Esophagus mucosa (tissue), 1 donor: ENCODE measurements around the gene PER1. TPM values are rescaled to one million over a fixed set of nuclear protein-coding genes. Genes with fewer than 3 reads are reported as not detected.
"Not testable (repeated sequence)": the region's sequence is repeated elsewhere in the genome, so short reads cannot be mapped to it uniquely, and the experiment has no call there.

Source experiments
- ATAC-seq: fragments of 200-7000 bp; cut with Tn5 transposase; one replicate; pipeline ENCODE4 v1.9.1; 2020
- total RNA-seq: library from RNA; stranded (reverse); gene quantifications from one replicate; pipeline ENCODE4 v1.2.4, GENCODE V29; 2023
- donor health status: DM: yes; HTN: yes; CAD: no.

PER1 gene
- total RNA-seq, 1 donor from 2014 or later, result 65.0 TPM

DNA sequence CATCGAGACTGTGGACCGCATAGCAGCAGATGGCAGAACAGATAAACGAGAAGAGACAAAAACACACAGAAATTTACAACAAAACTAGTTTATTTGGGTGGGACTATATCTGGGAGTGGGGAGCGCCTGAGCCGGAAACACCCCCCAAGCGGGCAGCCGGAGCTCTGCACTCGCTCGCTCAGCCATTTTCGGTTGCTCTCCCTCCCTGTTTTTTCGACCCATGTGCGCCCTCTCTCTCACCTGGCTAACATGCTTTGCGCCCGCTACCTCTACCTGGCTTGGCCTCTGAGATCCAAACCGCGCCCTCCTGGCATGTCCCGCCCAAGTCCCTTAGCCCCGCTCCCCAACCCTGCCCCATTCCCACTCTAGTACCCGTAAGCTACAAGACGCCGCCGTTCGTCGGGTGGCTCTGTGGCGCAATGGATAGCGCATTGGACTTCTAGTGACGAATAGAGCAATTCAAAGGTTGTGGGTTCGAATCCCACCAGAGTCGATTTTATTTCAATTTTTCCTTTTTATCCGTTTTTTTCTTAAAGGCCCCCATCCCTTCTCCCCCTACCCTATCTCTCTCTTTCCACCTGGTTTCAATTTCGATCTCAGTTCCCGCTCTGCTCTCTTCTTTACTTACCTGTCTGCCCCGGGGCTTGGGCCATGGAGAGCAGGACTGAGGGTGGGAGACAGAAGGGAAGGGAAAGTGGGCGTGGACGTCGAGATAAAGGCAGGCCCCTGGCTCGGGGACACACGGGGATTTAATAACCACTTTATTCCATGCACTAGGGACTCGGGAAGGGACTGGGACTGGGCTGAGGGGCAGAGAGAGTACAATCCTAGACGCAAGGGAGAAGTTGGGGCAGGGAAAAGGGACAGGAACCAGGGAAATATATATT, 31.4 kb downstream of the PER1 start:
- ATAC-seq, result peak; percentile 45

DNA sequence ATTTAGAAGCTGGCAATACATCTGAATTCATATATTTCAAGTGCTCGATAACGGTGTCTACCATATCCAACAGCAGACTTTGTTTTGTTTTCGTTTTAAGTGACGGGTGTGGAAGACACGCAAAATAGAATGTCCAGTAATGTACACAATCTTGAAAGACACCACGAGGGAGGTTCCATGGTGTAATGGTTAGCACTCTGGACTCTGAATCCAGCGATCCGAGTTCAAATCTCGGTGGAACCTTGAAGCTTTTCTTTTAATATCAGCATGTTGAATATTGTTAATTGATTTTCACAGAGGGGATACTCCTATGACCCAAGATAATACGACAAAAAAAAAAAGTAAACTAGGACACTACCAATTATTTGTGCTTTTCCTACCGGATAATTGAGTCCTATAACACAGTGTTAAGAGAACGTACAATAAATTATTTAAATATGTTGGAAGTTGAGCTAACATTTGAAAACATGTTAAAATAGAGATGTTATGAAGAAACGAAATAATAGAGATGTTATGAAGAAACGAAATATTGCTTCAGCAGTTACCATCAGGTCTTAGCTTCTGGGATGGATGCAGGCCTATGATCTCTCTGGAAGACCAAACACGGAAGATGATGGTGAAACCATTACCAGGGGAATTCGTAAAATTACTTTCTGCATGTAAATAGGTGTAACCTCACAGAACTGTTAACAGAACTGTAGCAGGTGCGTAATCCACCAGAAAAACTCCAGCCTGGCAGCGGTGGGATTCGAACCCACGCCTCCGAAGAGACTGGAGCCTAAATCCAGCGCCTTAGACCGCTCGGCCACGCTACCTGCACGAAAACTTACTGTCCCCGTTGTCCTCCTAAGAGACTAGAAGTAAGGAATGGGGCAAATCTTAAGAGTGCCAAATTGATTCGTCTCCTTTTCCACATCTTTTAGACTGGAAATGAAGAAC, 32.4 kb downstream of the PER1 start:
- peak; percentile 58 for ATAC-seq

DNA sequence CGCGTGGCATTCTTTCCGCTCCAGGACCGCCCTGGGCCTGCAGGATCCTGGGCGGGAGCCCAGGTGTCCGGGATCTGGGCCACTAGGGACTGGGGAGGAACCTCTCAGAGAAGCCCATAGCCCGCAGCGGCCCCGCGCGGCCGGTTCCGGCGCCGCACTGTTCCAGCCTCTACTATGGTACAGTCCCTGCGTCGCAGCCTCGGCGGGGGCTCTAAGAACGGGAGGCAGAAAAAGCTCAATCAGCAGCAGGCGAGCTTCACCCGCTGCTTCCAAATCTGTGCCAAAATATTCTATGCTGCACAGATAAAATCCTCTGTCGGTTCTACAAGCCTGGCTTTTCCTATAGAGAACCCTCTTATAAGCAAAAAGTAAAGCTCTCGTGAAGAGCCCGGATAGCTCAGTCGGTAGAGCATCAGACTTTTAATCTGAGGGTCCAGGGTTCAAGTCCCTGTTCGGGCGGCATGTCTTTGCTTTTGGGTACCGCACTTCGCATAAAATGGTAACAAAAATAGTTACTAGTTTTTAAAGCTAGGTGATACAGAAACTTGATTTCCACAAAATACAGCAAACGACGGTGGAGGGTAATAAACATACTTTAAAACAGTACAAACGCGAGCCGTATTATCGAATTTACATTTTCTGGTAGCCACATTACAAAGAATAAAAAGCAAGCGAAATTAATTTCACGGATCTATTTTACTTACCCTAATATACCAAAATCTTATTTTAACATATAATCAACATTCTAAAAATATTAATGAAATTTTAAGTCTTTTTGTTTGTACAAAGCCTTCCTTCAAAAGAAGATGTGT, 33.2 kb downstream of the PER1 start:
- peak; percentile 68 for ATAC-seq

DNA sequence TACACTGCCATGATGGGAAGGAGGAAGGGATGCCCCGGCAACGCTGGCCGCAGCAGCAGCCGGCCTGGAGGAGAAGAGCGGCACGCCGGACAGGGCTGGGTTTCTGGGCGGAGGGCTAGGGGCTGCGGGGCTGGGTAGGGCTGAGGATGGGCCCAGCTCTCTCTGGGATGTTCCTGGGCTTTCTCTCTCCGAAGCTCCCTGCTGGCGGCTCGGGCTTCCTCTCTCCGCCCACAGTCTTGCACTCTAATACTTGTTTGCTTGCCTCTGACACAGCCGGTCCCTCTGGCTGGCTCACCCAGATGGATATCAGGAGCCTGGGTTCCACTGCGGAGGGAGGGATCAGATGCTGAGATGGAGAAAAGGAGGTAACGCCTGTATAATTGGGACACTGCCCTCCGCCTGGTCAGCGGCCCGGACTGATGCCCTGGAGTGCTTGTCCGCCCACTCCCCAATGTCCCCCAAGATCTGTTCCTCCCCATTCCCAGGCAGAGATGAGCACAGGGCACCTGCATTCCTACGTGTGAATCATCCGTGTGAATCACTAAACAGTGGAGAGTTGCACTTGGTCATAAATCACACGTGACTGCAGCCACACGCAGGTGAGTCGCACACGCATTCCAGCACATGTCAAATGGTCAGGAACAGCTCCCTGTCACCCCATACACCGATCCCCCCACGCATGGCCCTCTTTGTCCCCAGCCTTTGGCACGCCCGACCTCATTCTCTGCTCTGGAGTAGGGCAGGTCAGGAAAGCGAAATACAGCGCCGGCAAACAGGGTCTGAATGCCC, 34.0 kb downstream of the PER1 start, which contains the start of gene ALOXE3:
Gene ALOXE3, minus strand, starts transcription at position 535 of the 789 bp plus-strand sequence. Its CDS starts 524 bp downstream, at position 11.
- peak; percentile 67 for ATAC-seq

DNA sequence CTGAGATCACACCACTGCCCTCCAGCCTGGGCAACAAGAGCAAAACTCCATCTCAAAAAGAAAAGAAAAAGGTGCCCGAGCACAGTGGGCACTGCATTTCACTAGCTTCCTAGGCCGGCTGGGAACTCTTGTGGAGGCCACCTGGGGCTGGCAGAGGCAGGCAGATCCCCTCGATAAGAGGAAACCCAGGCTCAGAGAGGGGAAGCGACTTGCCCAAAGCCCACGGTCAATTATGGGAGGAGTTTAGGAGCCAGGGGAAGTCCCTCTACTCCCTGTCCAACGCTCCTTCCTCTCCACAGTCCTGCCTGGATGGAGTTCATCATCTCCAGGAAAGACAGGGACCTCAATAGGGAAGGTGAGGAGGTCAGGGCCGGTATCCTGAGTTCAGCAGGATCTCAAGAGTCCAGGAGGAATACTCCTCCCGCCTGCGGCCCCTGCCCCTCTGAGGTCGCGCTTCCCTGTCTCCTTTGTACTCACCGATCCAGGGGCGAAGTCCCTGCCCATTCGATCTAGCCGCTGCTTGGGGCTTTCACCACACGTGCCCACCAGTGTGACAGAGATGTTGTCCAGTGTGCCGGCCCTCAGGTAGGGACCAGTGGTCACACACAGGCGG, 34.7 kb downstream of the PER1 start:
- no peak for ATAC-seq

DNA sequence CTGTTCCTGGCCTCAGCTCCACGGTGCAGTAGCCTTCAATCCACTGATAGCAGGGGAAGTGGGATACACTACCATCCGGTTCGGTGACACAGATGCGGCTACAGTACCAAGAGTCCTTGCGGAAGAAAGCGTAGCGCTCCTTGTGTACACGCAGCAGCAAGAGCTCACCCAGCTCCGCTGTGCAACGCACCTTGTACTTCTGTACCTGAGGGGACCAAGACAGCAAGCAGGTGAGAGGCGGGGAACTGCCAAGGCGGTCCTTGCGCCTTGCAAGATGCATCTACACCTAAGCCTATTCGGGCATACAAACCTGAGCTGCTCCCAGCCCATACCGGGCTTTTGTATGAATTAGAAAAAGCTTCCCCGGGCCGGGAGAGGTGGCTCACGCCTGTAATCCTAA, 35.4 kb downstream of the PER1 start:
- no peak for ATAC-seq

DNA sequence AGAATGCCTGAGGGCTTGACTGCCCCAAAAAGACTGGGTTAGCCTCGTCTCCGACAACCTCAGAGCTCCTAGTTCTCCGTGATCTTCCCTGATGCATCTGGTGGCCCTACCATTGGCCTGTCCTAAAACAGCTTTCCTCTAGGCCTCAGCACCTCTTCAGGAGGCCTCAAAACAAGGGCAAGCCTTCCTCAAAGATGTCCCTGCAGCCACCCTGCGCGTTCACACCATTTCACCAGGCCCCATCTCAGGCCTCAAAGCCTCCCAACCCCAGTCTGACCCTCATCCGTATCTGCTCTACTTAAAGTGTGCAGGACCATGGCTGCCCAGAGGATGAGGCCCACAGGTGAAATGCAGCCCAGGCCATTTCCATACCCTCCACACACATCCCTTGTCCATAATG, 41.3 kb downstream of the PER1 start:
- ATAC-seq, result no peak

DNA sequence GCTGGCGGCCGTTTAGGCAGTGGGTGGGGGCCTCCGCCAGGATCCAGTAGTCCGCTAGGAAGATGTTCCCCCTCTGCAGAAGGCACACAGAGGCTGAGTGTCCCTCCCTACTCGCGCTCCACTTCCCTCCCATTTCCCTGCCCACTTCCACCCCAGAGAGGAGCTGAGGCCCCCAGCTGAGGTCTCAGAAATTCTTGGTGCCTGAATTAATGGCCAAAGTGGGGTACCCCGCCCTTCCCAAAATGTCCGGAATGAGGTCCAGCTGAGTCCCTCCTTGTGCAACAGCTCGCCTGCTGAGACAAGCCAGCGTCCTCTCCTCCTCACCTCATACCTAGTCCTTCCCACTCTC, 41.8 kb downstream of the PER1 start:
- no peak for ATAC-seq

DNA sequence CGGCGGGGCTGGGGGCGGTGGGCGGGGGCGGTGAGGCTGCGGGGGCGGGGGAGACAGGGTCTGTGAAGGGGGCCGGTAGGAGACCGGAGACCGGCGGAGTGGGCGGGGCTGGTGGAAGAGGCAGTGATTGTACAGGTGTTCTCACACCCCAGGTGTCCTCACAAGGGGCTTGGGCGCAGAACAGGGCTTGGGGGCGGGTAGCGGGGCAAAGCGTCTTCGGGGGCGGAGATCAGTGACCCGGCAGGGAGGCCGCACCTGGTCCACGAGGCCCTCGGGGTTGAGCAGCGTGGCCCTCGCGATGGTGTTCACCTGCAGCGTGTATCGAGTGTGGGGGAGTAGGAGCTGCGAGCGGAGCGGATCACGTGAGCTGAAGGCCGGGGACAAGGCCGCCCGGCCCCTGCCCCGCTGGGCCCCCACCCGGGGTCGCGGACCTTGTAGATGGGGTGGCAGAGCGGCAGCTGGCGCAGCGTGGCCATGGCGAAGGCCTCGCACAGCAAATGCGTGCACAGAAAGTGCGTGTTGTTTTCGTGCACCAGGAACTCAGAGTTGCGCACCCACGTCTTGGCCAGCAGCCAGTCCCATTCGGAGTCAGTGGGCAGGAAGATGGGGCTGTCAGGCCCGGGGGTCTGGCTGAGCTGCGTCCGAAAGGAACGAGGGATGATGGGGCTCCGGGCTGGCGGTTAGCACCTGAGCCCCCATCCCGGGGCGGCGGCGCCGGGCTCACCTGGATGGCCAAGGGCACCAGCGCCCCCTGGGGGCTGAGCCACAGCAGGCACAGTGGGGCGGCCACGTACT, 42.3 kb downstream of the PER1 start:
- peak; percentile 64 for ATAC-seq

DNA sequence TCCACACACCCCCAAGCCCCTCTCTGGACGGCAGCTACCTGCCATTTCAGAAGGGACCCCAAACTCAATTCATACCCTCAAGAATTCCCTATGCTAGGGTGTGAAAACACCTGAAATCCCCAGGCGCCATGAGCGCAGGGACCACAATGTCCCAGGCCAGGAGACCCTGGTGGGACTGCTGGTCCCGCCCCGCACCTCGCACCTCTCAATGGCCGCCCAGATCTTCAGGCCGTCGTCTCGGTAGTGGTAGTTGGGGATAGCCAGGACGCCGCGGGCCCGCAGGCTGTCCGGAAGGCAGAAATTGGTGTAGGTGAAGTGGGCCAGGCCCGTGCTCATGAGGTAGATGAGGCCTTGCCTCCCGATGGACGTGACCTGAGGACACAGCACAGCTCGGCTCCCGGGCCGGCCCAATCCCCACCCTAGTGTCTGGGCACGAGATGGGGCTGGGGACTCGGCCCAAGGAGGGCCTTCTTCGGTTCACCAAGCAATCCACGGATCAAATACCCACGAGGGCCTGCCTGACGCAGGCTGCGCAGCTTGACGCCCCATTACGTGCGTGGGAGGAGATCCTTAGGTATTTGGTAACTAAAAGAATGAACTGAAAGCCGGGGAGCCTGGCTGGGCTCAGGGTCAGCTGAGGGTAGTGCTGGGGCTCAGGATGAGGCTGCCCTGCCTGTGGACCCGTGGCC, 43.1 kb downstream of the PER1 start:
- ATAC-seq, result no peak

DNA sequence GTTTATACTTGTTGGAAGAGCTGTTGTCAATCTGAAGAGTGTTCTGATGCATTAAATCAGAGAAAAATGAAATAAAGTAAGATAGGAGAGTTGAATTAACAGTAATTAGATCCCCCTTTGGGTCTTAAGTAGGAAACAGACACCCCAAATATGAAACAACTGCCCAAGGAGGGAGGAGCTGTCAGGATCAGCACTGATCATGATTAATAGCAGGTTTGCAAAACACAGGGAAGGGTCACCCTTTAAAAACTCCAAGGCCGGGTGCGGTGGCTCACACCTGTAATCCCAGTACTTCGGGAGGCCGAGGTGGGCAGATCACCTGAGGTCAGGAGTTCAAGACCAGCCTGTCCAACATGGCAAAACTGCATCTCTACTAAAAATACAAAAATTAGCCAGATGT, 45.2 kb downstream of the PER1 start:
- not testable (repeated sequence) for ATAC-seq

DNA sequence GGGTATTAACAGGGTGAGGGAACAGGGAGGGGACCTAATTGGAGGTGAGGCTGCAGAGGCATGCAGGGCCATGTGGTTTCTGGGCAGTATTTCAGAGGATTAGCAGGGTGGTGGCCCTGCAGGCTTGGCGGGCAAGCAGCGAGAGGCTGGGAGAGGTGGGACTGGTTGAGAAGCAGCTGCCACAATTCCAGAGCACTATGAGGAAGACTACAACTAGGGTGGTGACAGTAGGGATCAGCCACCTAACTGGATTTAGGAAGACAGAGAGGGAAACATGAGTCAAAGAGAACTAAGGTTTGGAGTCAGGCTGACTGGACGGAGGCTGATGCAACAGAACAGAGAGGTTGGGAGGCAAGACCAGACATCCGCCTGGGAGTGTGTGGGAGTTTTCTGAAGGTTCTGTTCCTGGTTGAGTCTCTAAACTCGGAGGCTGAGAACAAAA, 46.2 kb downstream of the PER1 start:
- peak; percentile 84 for ATAC-seq

DNA sequence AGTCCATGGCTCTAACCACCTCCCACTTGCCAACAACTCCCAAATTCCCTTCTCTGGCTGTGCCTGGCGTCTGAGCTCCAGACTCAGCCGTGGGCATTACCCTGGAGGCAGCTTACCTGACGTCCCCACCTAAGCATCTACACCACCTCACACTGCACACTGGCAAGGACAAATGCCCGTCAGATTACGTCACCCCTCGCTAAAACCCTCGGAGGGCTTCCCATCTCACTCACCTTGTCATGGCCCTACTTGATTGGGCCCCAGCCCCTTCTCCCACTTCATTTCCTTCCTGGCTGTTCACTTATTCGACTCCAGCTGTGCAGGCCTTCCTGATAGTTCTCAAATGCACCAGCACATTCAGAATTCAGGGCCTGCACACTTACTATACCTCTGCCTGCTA, 47.3 kb downstream of the PER1 start:
- no peak for ATAC-seq

DNA sequence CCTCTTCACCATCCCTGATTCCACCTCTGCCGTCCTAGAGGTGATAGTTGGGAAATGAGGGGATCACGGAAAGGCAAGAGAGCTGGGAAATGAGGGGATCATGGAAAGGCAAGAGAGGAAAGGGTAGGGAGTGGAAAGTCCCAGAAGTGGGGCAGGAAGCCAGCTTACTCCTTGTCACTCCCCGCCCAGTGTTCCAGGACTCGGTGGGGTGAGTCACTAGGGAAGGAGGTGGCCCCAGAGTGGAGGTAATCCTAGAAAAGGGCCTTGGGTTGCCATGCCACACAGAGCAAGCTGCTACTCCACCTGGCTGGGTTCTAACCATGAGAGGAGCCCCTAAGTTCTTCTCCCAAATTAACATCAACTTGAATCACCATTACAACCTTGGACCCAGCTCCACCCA, 48.7 kb downstream of the PER1 start:
- ATAC-seq, result peak; percentile 72

DNA sequence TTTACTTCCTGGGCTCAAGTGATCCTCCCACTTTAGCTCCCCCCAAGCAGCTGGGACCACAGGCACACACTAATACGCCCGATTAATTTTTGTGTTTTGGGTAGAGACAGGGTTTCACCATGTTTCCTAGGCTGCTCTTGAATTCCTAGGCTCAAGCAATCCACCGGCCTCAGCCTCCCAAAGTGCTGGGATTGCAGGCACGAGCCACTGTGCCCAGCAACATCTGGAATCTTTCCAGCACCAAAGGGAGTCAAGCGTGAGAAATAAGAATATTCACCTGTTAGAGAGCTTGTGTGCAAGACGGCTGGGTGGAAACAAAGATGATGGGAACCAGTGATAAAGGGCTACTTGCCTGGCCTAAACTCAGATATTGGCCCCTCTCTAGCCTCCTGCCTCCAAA, 50.5 kb downstream of the PER1 start:
- no peak for ATAC-seq

DNA sequence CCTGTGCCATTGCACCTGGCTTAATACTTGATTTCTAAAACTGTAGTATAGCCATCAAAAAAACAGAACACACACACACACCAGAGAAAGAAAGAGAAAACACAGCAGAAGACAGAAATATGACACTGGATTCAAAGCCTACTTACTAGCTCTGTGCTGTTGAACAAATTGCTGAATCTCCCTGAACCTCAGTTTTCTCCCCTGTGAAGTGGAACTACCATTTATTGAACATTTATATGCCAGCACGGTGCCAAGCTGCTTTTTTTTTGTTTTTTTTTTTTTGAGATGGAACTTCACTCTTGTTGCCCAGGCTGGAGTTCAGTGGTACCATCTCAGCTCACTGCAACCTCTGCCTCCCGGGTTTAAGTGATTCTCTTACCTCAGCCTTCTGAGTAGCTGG, 51.4 kb downstream of the PER1 start:
- no peak for ATAC-seq

DNA sequence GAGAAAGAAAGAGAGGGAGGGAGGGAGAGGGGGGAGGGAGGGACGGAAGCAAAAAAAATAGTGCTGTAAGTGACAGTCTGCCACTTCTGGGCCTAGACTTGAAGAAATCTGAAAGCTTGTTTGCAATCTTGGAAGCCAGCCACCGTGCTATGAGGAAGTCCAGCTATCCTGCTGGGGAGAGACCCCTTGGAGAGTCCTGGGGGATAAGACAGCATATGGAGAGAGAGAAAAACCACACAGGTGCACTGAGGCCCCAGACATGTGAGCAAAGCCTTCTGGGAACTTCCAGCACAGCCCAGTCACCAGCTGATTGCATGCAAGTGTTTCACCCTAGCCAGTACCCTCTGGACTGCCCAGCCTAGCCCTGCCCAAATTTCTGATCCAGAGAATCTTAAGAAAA, 52.1 kb downstream of the PER1 start:
- ATAC-seq, result no peak

DNA sequence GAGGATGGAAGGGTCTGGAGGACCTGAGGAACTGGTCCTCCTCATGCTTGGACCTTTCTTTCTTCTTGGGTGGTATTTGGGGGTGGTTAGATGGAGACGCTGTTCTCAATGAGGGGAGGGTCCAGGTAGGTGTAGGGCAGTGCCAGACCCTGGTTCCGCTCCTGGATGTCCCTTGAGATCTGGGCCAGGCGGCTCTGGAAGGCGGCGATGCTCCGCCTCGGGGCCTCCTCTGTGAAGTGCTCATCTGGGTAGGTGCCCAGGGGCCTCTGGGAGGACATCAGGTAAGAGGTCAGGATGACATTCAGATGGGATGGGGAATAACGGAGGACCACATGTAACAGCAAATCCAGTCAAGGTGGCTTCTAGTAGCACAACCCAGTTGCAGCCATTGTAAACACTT, 55.7 kb downstream of the PER1 start:
- ATAC-seq, result no peak

DNA sequence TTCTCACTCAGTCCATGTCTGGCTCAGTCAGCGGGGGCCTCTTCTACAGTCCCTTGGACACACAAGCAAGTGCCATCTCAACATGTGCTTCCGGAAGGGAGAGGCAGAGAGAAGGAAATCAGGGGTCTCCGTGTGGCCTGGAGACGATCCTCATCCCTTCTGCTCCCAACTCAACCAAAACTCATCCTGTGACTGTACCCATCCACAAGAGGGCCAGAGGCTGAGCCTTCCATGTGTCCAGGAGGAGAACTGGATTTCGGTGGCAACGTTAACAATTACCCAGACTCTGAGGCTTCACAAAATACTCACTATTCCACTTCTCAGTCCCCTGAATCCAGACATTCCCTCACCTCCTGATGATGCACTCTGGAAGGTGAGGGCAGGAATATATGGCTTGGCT, 56.8 kb downstream of the PER1 start:
- ATAC-seq, result no peak
